IPS-20b (cell line): ENCODE results near the gene COL27A1.

Source experiments
- H3K27ac ChIP-seq: one replicate; pipeline ENCODE4 v1.5.1; 2013; ENCODE audit warnings: low read length
- H3K27me3 ChIP-seq: 2 replicates; pipeline ENCODE4 v1.6.1; 2013; ENCODE audit warnings: mild to moderate bottlenecking, low read length, inconsistent platforms; ENCODE audit not compliant: insufficient read depth
- H3K36me3 ChIP-seq: 2 replicates; pipeline ENCODE4 v1.6.1; 2013; ENCODE audit warnings: low read depth, mild to moderate bottlenecking, inconsistent platforms, low read length, moderate library complexity; ENCODE audit not compliant: insufficient read depth
- H3K4me1 ChIP-seq: 2 replicates; pipeline ENCODE4 v1.6.1; 2013; ENCODE audit warnings: mild to moderate bottlenecking, control low read depth, inconsistent platforms, low read length, moderate library complexity; ENCODE audit not compliant: insufficient read depth
- H3K4me3 ChIP-seq: 2 replicates; pipeline ENCODE4 v1.5.1; 2013; ENCODE audit warnings: mild to moderate bottlenecking, low read length, inconsistent platforms
- H3K9ac ChIP-seq: 2 replicates; pipeline ENCODE4 v1.6.1; 2013; ENCODE audit warnings: low read depth, mild to moderate bottlenecking, inconsistent platforms, low read length, moderate library complexity
- H3K9me3 ChIP-seq: 2 replicates; pipeline ENCODE4 v1.6.1; 2013; ENCODE audit warnings: mild to moderate bottlenecking, low read depth, low read length, inconsistent platforms; ENCODE audit not compliant: insufficient read depth

The COL27A1 gene

GRCh38 chr9:114221706-114222465, 66.5 kb downstream of the COL27A1 start:
- Histone ChIP-seq H3K36me3 (no peaks in the 10 kb centered on the region), H3K9me3 (no peaks in the 10 kb centered on the region), H3K4me3 (no peak overlapping the region), H3K27me3 (no peaks in the 10 kb centered on the region), H3K4me1 (peaks cover 13% of the 10 kb centered on the region), H3K27ac (no peak overlapping the region), H3K9ac (no peak overlapping the region)

- no peaks in the 10 kb centered on the region for H3K36me3 ChIP-seq
- no peak overlapping the region for H3K27ac ChIP-seq
- no peak overlapping the region for H3K9ac ChIP-seq
- H3K9me3 ChIP-seq: no peaks in the 10 kb centered on the region
- H3K4me1 ChIP-seq: peaks cover 13% of the 10 kb centered on the region
- H3K27me3 ChIP-seq: no peaks in the 10 kb centered on the region
- H3K4me3 ChIP-seq: no peak overlapping the region
Measured at GRCh38 chr9:114223564-114224246, 68.4 kb downstream of the COL27A1 start.

- Histone ChIP-seq H3K4me3 (no peak overlapping the region), H3K9me3 (no peaks in the 10 kb centered on the region), H3K27ac (no peak overlapping the region), H3K9ac (no peak overlapping the region), H3K36me3 (no peaks in the 10 kb centered on the region), H3K4me1 (peaks cover 13% of the 10 kb centered on the region), H3K27me3 (no peaks in the 10 kb centered on the region)
Measured at GRCh38 chr9:114224247-114224610, 68.9 kb downstream of the COL27A1 start.

- H3K27me3 ChIP-seq: no peaks in the 10 kb centered on the region
- no peaks in the 10 kb centered on the region for H3K9me3 ChIP-seq
- H3K36me3 ChIP-seq: no peaks in the 10 kb centered on the region
- H3K9ac ChIP-seq: no peak overlapping the region
- H3K4me1 ChIP-seq: peaks cover 13% of the 10 kb centered on the region
- H3K27ac ChIP-seq: no peak overlapping the region
- H3K4me3 ChIP-seq: no peak overlapping the region
Measured at GRCh38 chr9:114225561-114226212, 70.3 kb downstream of the COL27A1 start.

GRCh38 chr9:114226246-114227055, 71.1 kb downstream of the COL27A1 start:
- peaks cover 13% of the 10 kb centered on the region for H3K4me1 ChIP-seq

GRCh38 chr9:114227288-114228015, 72.1 kb downstream of the COL27A1 start:
- Histone ChIP-seq H3K9me3 (no peaks in the 10 kb centered on the region), H3K27me3 (no peaks in the 10 kb centered on the region), H3K4me3 (no peak overlapping the region), H3K36me3 (no peaks in the 10 kb centered on the region), H3K4me1 (peaks cover 13% of the 10 kb centered on the region), H3K9ac (no peak overlapping the region), H3K27ac (no peak overlapping the region)

More at GRCh38 chr9:114226246-114227055, 71.1 kb downstream of the COL27A1 start:
- Histone ChIP-seq H3K36me3 (no peaks in the 10 kb centered on the region), H3K27me3 (no peaks in the 10 kb centered on the region), H3K4me3 (no peak overlapping the region), H3K9ac (no peak overlapping the region), H3K27ac (no peak overlapping the region), H3K9me3 (no peaks in the 10 kb centered on the region)

GRCh38 chr9:114228016-114228808, 72.9 kb downstream of the COL27A1 start:
- Histone ChIP-seq H3K9ac (no peak overlapping the region), H3K36me3 (no peaks in the 10 kb centered on the region), H3K27me3 (no peaks in the 10 kb centered on the region), H3K4me1 (peaks cover 13% of the 10 kb centered on the region), H3K9me3 (no peaks in the 10 kb centered on the region), H3K27ac (no peak overlapping the region), H3K4me3 (no peak overlapping the region)

- no peaks in the 10 kb centered on the region for H3K36me3 ChIP-seq
- H3K4me1 ChIP-seq: peaks cover 13% of the 10 kb centered on the region
- no peak overlapping the region for H3K9ac ChIP-seq
- H3K9me3 ChIP-seq: no peaks in the 10 kb centered on the region
- no peaks in the 10 kb centered on the region for H3K27me3 ChIP-seq
- H3K4me3 ChIP-seq: no peak overlapping the region
- H3K27ac ChIP-seq: no peak overlapping the region
Measured at GRCh38 chr9:114229295-114229694, 74.0 kb downstream of the COL27A1 start.

- H3K27ac ChIP-seq: no peak overlapping the region
Measured at GRCh38 chr9:114230068-114230467, 74.7 kb downstream of the COL27A1 start.

GRCh38 chr9:114231273-114231672, 75.9 kb downstream of the COL27A1 start:
- no peak overlapping the region for H3K27ac ChIP-seq
- H3K4me3 ChIP-seq: no peak overlapping the region
- no peaks in the 10 kb centered on the region for H3K27me3 ChIP-seq

More at GRCh38 chr9:114230068-114230467, 74.7 kb downstream of the COL27A1 start:
- Histone ChIP-seq H3K9ac (no peak overlapping the region), H3K4me1 (peaks cover 9% of the 10 kb centered on the region), H3K9me3 (no peaks in the 10 kb centered on the region), H3K4me3 (no peak overlapping the region), H3K36me3 (no peaks in the 10 kb centered on the region), H3K27me3 (no peaks in the 10 kb centered on the region)

More at GRCh38 chr9:114231273-114231672, 75.9 kb downstream of the COL27A1 start:
- no peaks in the 10 kb centered on the region; the same call in 1 of the 2 replicates for H3K4me1 ChIP-seq
- no peaks in the 10 kb centered on the region for H3K9me3 ChIP-seq
- no peaks in the 10 kb centered on the region for H3K36me3 ChIP-seq
- no peak overlapping the region for H3K9ac ChIP-seq
